Spleen (tissue), 7 donors: Measurements from ENCODE around the gene XYLT1.

Experiments
- POLR2A ChIP-seq, 3 donors: fragments of 450-650 bp; IDR thresholded peaks; one replicate each; pipeline ENCODE4 v1.5.1; 2017; ENCODE audit warnings: antibody characterized with exemption in 3 of 3, mild to moderate bottlenecking in 1 of 3
- POLR2AphosphoS5 ChIP-seq, 3 donors: sonication (generic); formaldehyde crosslinking; IDR thresholded peaks; one replicate each; pipeline ENCODE4 v1.5.1; 2017; ENCODE audit warnings: antibody characterized with exemption in 3 of 3
- TF ChIP-seq, protein P1 (sequence below), 11 experiments: fragments of 200-600 bp in 7 of 11; fragments of 450-650 bp in 4 of 11; sonication (generic) in 4 of 11; IDR thresholded peaks in 8 of 11; conservative IDR thresholded peaks in 3 of 11; 1 replicate in 7 of 11; 2 replicates in 4 of 11; pipeline versions ENCODE4 v1.4.0 to v1.8.0; 2016 to 2021; ENCODE audit warnings: antibody characterized with exemption in 11 of 11, inconsistent platforms in 4 of 11, mild to moderate bottlenecking in 1 of 11
- donor health status: DM: no; HTN: no; CAD: no; lungs with moderate emphysema.
- donor health status: DM: no; HTN: no; CAD: no.
- donor health status: DM: no; HTN: no; CAD: no.

DNA sequence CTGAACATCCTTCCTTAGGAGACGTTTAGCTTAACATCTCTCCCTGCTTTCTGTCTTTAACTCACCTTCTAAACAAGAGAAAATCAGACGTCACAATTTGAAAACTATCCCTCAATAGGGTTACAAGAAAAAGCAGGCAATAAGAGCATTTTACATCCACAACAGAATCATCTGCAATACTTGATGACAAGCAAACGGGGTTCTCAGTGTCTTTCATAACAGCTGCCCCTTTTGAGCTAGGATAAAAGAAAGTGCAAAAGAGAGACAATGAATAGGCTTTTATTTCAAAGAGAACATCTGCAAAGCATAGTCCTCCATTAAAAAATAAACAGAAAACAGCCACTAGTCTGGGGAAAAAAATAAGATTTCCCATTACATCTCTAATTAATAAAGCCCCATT is 13.2 kb downstream of the XYLT1 start:
- TF ChIP-seq POLR2A (IDR thresholded peaks at IDR 0.05) (no peak), POLR2AphosphoS5 (IDR thresholded peaks at IDR 0.05) (no peak)
- TF ChIP-seq, protein P1, sequence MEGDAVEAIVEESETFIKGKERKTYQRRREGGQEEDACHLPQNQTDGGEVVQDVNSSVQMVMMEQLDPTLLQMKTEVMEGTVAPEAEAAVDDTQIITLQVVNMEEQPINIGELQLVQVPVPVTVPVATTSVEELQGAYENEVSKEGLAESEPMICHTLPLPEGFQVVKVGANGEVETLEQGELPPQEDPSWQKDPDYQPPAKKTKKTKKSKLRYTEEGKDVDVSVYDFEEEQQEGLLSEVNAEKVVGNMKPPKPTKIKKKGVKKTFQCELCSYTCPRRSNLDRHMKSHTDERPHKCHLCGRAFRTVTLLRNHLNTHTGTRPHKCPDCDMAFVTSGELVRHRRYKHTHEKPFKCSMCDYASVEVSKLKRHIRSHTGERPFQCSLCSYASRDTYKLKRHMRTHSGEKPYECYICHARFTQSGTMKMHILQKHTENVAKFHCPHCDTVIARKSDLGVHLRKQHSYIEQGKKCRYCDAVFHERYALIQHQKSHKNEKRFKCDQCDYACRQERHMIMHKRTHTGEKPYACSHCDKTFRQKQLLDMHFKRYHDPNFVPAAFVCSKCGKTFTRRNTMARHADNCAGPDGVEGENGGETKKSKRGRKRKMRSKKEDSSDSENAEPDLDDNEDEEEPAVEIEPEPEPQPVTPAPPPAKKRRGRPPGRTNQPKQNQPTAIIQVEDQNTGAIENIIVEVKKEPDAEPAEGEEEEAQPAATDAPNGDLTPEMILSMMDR (IDR thresholded peaks at IDR 0.05 in 8 of 11, conservative IDR thresholded peaks at IDR 0.05 in 3 of 11), result no peak
